EH (cell line): ENCODE data around the gene PHYKPL.
A peak's percentile ranks its signal among the peaks of the same experiment; 100 is the strongest.
"Not testable (repeated sequence)": the region's sequence is repeated elsewhere in the genome, so short reads cannot be mapped to it uniquely, and the experiment has no call there.

Experiments used
- DNase-seq: peaks from one replicate; pipeline ENCODE4 v3.0.0-alpha.2; 2015; ENCODE audit warnings: low read depth

The PHYKPL gene

DNA sequence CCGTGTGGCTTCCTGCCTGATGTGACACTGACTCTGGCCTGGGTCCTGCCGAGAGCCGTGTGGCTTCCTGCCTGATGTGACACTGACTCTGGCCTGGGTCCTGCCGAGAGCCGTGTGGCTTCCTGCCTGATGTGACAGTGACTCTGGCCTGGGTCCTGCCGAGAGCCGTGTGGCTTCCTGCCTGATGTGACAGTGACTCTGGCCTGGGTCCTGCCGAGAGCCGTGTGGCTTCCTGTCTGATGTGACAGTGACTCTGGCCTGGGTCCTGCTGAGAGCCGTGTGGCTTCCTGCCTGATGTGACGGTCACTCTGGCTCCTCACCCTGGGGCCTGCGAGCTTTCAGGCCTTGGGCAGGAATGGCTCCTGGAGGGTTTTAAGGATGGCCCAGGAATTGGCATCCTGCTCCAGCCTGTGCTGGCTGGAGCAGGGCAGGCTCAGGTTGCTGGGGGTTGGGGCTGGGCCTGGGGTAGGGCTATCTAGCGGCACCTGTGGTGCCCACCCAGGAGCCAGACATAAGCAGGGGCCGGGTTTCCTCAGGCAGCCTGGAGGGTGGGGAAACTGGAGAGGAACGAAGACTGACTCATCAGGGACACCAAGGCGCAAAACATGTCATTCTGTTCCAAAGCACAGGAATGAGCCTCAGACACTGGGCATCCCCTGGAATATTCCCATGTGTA, 7.2 kb upstream of the PHYKPL start:
- peak; percentile 31 for DNase-seq

DNA sequence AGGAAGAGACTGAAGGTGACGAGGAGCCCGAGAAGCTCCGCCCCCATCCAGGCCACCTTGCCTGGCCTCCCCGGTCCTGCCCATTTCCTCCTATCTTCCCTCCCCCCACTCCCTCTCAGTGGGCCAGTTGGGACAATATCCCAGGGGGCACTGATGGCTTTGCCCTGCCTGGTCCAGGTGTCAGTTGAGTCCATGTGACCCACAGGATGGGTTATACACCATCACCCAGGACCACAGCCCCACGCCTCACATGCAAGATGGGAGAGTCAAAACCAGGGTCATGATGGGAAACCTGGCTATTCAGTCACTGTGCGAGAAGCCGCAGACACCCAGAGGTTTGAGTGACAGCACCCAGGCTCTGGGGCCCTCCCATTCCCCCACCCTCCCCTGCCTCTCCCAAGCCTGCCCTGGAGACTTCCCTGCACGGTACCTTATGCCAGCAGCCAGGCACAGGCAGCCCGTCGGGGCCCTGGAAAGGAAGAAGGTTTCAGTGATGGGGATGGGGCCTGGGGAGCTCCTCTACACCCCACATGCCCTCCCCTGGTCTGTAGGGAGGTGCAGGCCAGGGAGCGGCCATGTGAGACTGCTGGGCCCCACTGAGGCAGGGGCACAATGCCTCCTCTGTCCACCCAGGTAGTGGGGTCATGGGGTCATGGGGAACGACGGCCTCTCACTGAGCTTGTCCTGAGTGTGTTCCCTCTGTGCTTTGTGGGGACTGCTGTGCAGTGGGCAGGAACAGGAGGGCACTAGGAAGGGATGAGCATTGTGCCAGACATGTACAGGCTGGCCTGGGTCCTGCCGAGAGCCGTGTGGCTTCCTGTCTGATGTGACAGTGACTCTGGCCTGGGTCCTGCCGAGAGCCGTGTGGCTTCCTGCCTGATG, 6.3 kb upstream of the PHYKPL start:
- no peak for DNase-seq

DNA sequence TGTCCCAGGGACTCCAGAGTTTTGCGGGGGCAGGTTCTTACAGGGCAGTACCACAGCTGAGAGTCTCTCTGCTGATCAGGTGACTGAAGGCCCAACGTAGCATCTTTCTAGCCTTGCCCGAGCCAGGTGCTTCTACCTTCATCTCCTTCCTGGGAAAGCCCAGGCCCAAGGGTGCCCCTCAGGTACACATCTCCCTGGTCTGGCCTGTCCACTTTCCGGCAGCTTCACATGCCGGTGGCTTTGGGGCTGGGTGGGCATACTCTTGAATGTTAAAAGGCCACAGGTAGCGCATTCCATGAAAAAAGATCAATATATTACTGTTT, 5.7 kb upstream of the PHYKPL start:
- DNase-seq: no peak

DNA sequence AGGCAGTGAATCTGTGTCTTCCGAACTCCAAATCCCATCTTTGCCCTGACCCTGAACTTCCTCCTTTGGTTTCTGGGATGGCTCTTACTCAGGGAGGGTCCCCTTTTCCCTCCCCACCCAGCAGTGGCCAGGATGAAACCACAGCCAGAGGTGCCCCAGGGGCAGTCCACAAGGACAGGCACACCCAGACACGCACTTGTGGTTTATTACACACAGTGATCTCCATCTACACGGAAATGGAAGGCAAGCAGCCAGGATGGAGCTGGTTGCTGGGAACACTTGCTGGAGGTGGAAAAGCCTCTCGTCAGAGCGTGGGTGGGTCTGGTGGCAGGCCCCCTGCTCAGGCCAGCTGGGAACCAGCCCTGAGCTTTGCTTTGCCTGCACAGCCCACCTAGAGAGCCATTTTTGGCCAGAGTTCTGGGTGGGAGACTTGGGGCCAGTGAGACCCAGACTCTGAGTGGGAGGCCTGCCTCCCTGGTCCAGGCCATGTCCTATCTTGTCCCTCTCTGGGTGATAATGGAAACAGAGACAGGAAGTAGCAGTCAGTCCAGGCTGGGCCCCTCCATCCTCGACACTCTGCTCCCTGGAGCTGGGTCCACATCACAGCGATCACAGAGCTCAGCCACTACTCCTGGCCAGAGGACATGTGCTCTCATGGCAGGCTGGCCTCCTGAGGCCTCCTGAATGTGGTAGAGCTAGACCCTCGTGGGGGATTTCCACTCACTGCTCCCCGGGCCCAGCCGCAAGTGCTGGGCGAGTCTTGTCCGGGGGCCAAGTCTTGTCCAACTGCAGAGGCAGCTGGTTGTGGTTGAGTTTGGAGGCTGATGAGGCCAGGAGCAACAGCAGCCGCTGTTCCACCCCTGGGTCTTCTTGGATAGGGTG, 5.1 kb upstream of the PHYKPL start:
- peak; percentile 66 for DNase-seq

DNA sequence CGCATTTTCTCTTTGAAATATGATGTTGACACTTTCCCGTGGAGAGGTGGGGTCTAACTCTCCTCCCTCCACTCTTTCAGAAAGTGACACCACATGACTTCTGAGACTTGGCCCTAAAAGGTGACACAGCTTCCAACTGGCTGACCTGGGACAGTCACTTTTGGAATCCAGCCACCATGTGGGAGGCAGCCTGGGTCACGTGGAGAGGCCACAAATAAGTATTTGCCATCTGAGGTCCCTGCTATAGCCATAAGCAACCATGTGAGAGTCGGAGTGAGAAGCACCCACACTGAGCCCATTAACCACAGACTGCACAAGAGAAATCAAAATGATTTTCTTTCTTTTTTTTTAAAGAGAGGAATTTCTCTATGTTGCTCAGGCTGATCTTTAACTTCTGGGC, 4.1 kb upstream of the PHYKPL start:
- no peak for DNase-seq

DNA sequence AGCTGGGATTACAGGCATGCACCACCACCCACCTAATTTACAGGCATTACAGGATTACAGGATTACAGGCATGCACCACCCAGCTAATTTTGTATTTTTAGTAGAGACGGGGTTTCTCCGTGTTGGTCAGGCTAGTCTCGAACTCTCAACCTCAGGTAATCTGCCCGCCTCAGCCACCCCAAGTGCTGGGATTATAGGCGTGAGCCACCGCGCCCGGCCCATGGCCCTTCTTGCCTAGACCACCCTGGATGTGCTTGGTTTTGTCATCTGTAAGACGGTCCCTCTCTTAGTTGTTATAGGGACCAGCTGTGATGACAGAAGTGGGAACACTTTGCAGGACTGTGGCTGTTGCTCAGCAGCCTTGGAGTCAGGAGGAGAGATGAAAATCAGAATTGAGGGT, 3.5 kb upstream of the PHYKPL start:
- DNase-seq: no peak

DNA sequence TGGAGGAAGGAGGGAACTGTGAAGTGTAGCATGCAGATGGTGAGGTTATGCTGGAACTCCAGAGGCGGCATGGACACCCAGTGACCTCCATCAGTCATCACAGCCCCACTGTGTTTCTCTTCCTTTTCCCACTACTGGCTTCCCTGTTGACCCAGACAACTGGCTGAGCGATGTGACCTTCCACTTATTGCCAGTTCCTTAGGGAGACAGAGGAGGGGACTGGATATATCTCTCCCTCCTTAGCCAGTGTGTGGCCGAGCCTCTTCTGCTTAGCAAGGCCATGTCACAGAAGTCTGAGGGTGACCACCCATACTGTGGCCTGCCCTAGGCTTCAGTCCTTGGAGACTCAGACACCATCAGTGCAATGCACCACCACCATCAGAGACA, 3.0 kb upstream of the PHYKPL start:
- no peak for DNase-seq

DNA sequence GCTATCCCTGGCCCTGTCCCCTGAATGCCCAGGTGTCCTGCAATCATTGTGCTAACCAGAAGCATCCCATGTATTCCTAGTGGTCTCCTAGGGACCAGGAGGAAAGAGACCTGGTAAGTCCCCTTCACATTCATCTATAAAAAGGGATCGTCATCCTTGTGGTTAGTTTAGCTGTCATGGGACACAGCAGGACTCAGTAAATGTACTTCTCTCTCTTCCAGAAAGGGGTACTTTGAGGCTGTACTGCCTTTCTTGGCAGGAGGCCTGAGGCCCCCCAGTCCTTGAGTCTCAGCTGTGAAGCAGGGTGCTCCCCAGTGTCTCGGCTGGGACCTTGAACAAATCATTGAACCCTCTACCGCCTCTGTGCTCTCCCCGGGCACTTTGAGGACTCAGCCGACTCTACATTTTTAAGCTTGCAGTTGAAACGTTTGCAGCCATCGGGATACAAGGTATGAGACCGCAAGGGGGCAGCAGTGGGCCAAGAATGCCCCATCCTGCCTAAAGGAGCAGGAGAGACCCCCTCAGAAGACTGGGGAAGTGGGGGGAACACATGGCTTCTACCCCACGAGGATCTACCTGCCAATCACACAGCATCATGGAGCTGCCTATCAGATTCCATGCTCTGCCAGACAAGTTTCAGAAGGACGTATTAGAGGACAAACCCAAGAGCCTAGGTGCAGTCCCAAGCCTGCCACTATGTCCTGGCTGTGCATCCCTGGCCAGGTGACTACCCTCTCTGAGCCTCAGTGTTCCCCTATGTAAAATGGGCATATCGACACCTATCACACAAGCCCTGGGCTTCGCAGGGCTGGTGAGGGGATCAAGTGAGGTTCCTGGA, 2.4 kb upstream of the PHYKPL start:
- peak; percentile 60 for DNase-seq

DNA sequence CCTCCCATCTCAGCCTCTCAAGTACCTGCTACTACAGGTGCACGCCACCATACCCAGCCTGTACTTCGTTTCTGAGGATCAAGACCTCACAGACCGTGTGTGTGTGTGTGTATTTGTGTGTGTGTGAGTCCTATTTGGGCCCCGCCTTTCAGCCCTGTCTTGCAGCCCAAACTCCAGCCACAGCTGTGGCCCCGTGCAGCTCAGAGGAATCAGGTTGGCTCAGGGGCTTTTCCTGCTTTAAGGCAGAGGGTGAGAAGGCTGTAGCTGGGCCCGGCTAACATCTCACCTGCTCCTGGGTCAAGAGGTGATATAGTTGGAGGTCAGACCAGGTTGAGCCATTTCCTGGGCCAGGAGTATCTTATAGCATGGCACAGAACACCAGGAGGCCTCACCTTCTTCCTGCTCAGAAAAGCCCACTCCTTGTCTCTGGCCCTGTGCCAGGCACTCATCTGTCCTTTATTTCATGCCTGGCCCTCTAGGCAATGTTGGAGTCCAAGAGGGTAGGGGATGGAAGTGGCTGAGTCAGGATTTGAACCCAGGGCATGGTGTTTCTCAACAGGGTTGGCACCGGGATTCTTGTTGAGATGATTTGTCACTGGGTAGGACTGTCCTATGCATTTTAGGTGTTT, 1.6 kb upstream of the PHYKPL start:
- no peak for DNase-seq

DNA sequence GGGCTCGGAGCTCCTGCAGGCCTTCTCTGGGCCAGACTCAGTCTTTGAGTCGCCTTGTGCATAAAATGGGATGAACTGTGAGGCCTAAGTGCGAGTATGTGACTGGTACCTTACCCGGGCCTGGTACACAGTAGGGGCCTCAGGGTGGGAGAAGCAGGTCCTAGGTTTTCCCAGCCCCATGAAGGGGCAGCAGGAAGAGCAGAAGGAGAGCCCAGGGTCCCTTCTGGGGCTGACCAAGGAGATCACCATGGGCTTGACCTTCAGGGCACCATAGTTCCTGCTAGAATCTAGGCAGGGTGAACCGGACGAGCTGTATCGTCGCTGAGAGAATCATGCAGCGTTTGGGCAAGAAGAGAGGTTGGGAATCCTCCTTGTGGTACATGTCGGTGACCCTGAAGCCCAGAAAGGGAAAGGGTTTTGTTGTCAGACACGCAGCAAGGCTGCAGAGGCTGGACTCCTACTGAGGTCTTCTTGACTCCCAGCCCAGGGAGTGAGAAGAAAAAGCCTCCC, 373 bp upstream of the PHYKPL start:
- DNase-seq: no peak

DNA sequence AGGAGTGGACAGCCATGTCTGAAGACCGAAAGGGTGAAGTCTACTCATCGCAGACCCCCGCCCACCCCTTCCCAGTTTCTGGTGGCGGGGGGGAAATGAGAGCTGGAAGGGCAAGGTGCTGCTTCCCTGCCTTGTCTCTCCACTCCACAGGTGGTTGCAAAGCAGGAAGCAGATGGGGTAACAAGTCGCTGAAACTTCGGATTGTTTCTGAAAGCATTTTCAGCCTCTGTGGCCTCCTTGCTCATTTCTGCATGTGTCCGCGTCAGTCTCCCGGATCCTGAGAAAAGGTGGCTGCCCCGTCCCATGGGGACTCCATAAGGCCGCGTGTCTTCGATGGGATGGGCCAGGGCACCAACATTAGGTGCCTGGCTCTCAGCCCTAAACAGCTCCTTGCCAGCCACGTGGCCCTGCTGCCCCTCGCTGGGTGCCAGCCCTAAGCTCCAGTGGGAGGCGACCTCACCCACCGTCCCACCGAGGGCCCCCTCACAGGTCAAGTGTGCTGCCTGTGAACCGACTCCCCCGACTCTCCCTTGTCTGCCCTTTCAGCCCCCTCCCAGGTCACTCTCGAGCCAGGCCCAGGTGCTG, 971 bp downstream of the PHYKPL start:
- DNase-seq: no peak

DNA sequence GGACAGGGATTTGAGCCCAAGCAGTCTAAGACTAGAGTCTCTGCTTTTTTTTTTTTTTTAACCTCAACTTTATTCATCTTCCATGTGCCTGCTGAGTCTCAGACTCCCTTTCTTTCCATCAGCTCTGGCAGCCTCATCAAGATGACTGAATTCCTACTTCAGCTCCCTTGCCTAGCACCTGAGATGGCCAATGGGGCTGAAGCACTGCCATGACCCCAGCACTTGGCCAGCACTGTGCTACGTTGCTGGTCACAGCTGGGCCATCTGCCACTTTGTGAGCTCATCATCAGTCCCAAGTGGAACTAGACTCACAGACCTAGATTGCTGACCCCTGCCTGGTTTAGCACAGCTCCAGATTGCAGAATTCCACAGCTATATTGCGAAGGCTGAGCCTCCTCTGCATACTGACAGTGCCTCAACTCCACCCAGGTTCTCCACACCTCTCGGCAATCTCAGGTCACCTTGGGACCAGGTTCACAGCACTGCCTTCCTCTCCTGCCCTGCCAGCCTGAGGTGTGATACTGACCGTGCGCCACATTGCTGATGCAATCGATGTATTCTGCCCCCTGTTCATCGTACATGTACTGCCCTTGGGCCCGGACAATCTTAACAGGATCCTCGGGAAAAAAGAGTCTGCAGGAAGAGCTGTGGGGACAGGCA, 1.6 kb downstream of the PHYKPL start:
- DNase-seq: peak; percentile 39

DNA sequence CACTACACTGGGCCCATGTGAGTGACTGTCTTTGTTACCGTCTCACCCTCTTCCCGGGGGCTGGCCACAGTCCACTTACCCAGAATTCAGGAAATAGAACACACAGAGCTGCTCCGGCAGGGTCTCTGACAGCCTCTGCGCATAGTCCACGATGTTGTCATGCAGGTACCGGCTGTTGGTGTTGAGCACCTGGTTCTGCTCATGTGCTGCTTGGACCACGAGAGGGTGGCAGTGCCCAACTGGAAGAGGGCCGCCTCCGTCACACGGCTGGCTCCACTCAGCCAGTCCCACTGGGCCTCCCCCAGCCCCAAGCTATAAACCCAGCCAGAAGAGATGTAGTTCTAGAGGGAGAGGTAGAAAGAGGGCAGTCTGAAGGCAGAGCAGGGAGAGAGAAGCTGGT, 2.7 kb downstream of the PHYKPL start:
- DNase-seq: no peak

DNA sequence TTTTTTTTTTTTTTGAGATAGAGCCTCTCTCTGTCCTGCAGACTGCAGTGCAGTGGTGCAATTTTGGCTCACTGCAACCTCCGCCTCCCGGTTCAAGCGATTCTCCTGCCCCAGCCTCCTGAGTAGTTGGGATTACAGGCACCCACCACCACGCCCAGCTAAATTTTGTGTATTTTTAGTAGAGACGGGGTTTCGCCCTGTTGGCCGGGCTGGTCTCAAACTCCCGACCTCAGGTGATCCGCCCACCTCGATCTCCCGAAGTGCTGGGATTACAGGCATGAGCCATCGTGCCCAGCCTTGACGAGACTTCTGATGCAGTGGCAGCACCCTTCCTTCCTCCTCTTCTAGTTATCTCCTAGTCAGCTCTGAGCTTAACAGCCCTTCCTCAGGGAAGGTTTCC, 3.5 kb downstream of the PHYKPL start:
- not testable (repeated sequence) for DNase-seq

DNA sequence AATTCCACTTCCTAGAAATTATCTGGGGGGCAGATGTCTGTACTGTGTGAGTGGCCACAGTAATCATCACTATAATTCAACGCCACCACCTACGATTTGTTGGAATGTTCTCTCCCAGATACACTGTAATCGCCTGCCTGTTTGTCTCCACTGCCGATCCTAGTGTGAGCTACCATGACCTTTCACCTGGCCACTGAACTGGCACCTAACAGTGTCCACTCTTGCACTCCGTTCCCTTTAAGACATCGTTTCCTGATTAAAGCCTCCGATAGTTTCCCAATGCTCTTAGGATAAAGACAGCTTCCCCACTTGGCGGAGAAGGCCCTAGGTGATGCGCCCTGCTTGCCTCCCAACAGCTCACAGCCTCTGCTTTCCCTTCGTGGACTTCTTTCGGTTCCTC, 4.0 kb downstream of the PHYKPL start:
- no peak for DNase-seq

DNA sequence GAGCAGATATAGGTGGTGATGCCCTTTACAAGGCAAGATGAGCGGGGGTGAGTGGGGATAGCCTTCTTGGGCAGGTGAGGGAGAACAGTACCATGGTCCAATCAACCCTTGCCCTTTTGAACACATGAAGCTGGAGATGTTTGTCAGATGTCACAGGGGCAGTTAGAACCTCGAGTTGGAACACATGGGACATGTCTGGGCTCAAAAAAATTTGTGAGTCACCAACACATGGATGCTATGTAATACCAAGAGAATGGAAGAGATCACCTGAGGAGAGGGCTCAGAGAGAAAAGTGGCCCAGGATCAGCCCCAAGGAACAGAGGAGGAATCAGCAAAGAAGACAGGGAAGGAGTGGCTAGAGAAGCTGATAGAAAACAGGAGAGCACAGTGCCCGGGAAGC, 4.7 kb downstream of the PHYKPL start:
- DNase-seq: no peak

DNA sequence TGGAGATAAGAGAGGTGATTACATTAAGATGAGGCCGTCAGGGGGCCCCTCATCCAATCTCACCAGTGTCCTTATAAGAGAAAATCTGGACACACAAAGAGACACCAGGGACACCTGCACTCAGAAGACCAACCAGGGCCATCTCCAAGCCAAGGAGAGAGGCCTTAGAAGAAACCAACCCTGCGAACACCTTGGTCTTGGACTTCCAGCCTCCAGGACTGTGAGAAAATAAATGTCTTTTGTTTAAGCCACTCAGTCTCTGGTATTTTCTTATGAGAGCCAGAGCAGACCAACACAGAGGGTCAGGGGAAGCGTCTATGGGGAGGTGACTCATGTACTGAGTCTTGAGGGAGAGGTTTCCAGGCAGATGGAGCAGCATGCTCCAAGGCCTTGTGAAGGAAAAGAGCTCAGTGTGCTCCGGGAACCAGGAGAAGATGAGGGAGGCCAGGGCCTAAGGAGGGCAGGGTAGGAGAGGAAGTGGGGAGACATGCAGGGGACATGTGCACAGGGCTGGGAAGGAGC, 5.4 kb downstream of the PHYKPL start:
- DNase-seq: no peak

DNA sequence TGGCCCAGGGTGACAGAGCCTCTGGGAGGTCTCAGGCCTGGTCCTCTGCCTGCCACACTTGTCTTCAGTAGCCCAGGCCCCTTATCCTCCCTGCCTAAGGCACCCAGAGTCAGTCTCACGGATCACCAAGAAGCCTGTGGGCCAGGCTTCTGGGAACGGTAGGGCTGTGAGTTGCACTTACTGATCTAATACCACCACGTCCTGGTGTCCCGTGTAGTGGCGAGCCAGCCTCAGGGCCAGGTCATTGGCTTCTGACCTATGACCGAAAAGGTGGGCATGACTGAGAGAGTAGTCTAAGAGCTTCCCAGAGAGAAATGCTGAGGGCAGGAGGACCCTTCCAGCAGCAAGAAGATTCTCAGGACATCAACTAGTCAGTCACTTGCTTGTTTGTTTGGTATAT, 7.4 kb downstream of the PHYKPL start:
- no peak for DNase-seq

DNA sequence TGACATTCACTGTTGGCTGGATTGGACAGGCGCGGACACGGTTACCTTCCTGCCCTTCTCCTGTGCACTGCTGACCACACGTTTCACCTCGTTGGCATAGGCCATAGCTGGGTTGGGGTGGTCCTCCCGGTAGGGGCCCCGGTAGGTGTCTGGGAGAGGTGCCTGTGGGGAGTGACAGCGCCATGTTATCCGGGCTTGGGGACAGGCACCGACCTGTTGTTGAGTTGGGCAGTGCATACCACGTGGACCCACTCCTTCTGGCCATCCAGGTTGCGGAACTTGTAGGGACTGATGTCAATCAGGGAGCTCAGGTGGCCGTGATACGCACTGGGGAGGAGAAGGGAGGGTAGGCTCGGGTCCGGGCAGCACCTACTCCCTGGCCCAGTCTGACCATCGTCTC, 8.2 kb downstream of the PHYKPL start:
- no peak for DNase-seq

DNA sequence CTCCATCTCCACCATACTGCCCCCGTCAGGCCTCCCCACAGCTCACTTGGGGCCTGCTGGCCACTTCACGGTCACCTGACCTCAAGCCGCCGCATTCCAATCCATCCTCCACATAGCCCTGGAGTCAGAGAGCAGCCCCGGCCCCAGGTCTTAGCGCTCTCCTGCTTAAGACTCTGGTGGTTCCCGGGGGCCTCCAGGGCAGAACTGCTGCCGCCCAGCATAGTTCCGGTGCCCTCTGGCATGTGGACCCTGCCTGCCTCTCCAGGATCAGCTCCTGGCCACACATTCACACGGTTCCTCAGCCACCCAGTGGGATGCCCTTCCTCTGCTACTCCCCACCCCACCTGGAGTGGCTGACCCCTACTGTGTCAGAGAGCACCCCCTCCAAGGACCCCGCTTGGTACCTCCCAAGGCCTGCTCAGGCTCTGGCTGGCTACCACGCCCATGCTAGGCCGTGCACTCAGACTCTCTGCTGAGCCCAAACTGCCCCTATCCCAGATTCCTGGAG, 8.7 kb downstream of the PHYKPL start:
- DNase-seq: no peak
